ENCODE data around the gene VAV3. TPM values are rescaled to one million over a fixed set of nuclear protein-coding genes. Genes with fewer than 3 reads are reported as not detected.

VAV3 gene
- total and polyA plus RNA-seq, 2 of the 13 experiments (the other 11 are each of a cell fraction or from before 2014, with no cell fraction given): 15.9 to 29.8 TPM

- TF ChIP-seq HOXA9 (CRISPR knock-in tag; IDR thresholded peaks at IDR 0.05; ENCODE audit: borderline replicate concordance) (no peak), TARDBP (CRISPR knock-in tag; IDR thresholded peaks at IDR 0.05) (no peak)
These were observed 75.5 kb downstream of the VAV3 start (continued) for GRCh38 chr1:107889524-107889923.

DNA sequence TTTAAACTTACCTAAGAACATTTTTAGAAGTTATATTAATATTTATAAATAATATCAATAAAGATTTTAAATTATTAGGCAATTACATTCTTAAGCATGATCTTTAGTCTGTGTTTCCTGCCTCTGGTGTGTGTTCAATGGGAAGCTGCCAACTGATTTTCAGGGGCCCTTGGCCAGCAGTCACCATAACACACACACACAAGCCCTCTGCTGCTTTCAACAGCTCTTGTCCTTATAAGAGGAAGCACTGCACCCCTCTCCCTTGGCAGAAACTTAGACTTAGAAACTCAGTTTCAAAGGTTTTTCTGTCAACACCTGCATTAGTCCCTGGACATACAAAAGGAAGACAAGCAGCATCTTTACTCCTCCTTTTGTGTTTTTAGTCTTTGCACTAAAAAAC, 81.4 kb downstream of the VAV3 start:
- no peaks in the 10 kb centered on the region for H3K79me2 ChIP-seq (ENCODE audit: insufficient read depth, low read length)
- DNase-seq (ENCODE audit: low spot score) (no peak), FAIRE-seq (no peak), ATAC-seq (no peak)
- no peak overlapping the region for H2AFZ ChIP-seq (ENCODE audit: low read length)
- no peaks in the 10 kb centered on the region for H3K9me3 ChIP-seq (ENCODE audit: low read length)
- no peak overlapping the region for H3K9ac ChIP-seq (ENCODE audit: insufficient read depth, low read depth, low read length)
- H3K4me1 ChIP-seq (ENCODE audit: insufficient read depth, low read length): no peaks in the 10 kb centered on the region
- no peak overlapping the region for H3K4me3 ChIP-seq (replicated peaks in 1 of 3; ENCODE audit: insufficient read depth in 1 of 3, low read depth in 2 of 3, low read length in 3 of 3)
- H3K36me3 ChIP-seq (replicated peaks in 1 of 2; ENCODE audit: control insufficient read depth in 1 of 2, insufficient read depth in 2 of 2, low read length in 2 of 2): no peaks in the 10 kb centered on the region
- ChIA-PET CTCF (ENCODE audit: low intra/inter-chr PET ratio, low total read pairs) (no interaction called here), POLR2A (no interaction called here)
- no peak overlapping the region for H3K4me2 ChIP-seq (ENCODE audit: low read depth, low read length)
- no TSS peak for BruUV-seq (replicated peaks)
- no peaks in the 10 kb centered on the region for H3K27me3 ChIP-seq (ENCODE audit: control insufficient read depth in 1 of 2, insufficient read depth in 2 of 2, low read length in 2 of 2)
- in situ Hi-C loops (cut with HindIII; ENCODE audit: extremely low pct_ligation_motif_present, low pct_unique_long_range_greater_than_20kb) (no loop called here), intact Hi-C loops (cut with micrococcal nuclease; ENCODE audit: unreplicated experiment) (no loop called here)
- no peaks in the 10 kb centered on the region for H4K20me1 ChIP-seq (ENCODE audit: insufficient read depth, low read length)
- no peak overlapping the region for H3K27ac ChIP-seq (ENCODE audit: extremely low read length, insufficient read depth, low read length)
- no peak for TF ChIP-seq YEATS2 (CRISPR knock-in tag; IDR thresholded peaks at IDR 0.05; ENCODE audit: borderline replicate concordance)
- no peak for TF ChIP-seq ZMAT3 (CRISPR knock-in tag; conservative IDR thresholded peaks at IDR 0.05)
- TF ChIP-seq, protein P1, sequence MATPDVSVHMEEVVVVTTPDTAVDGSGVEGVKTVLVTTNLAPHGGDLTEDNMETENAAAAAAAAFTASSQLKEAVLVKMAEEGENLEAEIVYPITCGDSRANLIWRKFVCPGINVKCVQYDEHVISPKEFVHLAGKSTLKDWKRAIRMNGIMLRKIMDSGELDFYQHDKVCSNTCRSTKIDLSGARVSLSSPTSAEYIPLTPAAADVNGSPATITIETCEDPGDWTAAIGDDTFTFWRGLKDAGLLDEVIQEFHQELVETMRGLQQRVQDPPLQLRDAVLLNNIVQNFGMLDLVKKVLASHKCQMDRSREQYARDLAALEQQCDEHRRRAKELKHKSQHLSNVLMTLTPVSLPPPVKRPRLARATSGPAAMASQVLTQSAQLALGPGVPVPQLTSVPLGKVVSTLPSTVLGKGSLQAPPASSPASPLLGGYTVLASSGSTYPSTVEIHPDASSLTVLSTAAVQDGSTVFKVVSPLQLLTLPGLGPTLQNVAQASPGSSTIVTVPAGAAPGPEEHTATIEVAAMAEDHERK (CRISPR knock-in tag; IDR thresholded peaks at IDR 0.05; ENCODE audit: low read depth): no peak
- TF ChIP-seq AHR (CRISPR knock-in tag; IDR thresholded peaks at IDR 0.05): no peak
- TF ChIP-seq, protein P2, sequence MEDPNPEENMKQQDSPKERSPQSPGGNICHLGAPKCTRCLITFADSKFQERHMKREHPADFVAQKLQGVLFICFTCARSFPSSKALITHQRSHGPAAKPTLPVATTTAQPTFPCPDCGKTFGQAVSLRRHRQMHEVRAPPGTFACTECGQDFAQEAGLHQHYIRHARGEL (CRISPR knock-in tag; IDR thresholded peaks at IDR 0.05): no peak
- TF ChIP-seq MAFK (conservative IDR thresholded peaks at IDR 0.05 in 1 of 2, IDR thresholded peaks at IDR 0.05 in 1 of 2; ENCODE audit: low read length in 2 of 2): no peak
- TF ChIP-seq, protein P3, sequence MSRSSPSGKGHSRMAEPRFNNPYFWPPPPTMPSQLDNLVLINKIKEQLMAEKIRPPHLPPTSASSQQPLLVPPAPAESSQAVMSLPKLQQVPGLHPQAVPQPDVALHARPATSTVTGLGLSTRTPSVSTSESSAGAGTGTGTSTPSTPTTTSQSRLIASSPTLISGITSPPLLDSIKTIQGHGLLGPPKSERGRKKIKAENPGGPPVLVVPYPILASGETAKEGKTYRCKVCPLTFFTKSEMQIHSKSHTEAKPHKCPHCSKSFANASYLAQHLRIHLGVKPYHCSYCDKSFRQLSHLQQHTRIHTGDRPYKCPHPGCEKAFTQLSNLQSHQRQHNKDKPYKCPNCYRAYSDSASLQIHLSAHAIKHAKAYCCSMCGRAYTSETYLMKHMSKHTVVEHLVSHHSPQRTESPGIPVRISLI (CRISPR knock-in tag; IDR thresholded peaks at IDR 0.05; ENCODE audit: borderline replicate concordance): no peak
- TF ChIP-seq SNAPC5 (CRISPR knock-in tag; IDR thresholded peaks at IDR 0.05; ENCODE audit: borderline replicate concordance): no peak
- no peak for TF ChIP-seq ZNF382 (CRISPR knock-in tag; IDR thresholded peaks at IDR 0.05; ENCODE audit: borderline replicate concordance)
- no peak for TF ChIP-seq KLF6 (CRISPR knock-in tag; IDR thresholded peaks at IDR 0.05)
- TF ChIP-seq BRD4 (CRISPR knock-in tag; IDR thresholded peaks at IDR 0.05): no peak
- no peak for TF ChIP-seq MED1 (CRISPR knock-in tag; IDR thresholded peaks at IDR 0.05)
- no peak for TF ChIP-seq CHD4 (IDR thresholded peaks at IDR 0.05; ENCODE audit: borderline replicate concordance, low read length)
- no peak for TF ChIP-seq ZNF788 (CRISPR knock-in tag; IDR thresholded peaks at IDR 0.05; ENCODE audit: borderline replicate concordance)
- no peak for TF ChIP-seq HNF1A (IDR thresholded peaks at IDR 0.05; ENCODE audit: low read depth)
- TF ChIP-seq HNF1A (CRISPR knock-in tag; IDR thresholded peaks at IDR 0.05; ENCODE audit: borderline replicate concordance): no peak
